GM12801 (cell line): Measurements from ENCODE around the gene BCL6.

Source experiments
- TF ChIP-seq, protein P1 (sequence below): IDR thresholded peaks from one replicate; pipeline ENCODE4 v1.5.1; 2011; ENCODE audit warnings: control low read depth; ENCODE audit not compliant: insufficient read length; ENCODE audit errors: extremely low read depth

The BCL6 gene

DNA sequence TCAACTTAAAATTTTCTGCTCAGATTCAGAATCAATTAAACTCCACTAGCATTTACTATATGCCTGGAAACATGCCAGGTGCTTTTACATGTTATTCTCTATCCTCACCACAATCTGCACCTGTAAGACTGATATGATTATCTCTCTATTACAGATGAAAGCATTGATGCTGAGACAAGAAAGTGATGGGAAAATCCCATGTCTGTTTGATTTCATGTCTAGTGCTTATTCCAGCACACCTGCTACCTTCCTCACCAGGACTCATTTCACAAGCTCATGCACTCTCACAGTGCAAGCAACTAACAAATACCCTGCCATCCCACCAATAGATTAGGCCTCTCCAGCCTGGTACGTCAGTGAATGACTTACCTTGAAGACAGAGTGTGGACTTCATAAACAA, 25.0 kb upstream of the BCL6 start:
- TF ChIP-seq, protein P1, sequence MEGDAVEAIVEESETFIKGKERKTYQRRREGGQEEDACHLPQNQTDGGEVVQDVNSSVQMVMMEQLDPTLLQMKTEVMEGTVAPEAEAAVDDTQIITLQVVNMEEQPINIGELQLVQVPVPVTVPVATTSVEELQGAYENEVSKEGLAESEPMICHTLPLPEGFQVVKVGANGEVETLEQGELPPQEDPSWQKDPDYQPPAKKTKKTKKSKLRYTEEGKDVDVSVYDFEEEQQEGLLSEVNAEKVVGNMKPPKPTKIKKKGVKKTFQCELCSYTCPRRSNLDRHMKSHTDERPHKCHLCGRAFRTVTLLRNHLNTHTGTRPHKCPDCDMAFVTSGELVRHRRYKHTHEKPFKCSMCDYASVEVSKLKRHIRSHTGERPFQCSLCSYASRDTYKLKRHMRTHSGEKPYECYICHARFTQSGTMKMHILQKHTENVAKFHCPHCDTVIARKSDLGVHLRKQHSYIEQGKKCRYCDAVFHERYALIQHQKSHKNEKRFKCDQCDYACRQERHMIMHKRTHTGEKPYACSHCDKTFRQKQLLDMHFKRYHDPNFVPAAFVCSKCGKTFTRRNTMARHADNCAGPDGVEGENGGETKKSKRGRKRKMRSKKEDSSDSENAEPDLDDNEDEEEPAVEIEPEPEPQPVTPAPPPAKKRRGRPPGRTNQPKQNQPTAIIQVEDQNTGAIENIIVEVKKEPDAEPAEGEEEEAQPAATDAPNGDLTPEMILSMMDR = no peak

DNA sequence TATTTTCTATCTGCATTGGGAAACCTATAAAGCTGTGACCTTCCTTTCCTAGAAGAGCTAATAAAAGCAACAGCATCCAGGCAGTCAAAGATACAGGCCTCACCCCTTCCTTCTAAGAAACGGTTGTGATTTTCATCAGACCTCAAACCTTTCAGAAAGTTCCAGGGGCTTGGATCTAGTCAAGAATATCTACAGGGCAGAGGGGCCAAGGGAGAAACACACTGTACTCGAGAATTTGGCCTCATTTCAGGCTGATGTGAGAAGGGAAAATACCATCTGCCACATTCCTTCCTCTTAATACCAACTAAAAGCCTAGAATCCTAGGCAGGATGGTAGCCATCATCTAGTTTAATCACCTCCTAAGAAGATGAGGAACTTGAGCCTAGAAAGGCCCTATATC, 24.5 kb upstream of the BCL6 start:
- TF ChIP-seq, protein P1 = no peak

DNA sequence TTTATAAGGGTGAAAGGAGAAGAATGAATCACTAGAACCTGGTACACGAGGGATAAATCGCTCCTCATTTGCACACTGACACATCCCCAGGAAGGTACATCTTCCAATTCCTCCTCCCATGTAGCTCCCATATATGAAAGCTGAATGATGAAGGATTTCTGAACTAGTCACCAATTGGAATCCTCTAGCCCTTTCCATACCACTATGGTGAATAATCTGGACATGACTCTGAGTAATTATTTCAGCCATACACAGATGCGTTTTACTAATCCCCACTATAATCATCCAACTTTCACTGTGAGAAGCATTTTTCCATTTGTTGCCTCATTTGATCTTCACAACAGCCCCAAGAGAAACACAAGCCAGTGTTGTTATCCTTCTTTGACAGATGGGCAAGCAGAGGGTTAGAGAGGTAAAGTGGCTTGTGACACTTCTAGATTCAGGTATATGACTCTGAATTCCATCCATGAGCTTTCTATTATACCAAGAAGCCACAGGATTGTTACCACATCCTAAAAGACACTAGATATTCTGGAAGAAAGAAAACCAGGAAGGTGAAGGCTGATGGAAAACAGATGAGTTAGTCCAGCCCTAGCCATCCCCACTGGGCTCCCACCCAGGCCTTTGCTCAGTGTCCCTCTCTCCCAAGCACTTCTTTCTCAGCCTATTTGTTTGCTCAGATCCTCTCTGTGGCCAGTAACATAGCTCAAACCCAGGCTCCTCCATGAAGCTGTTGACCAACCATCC, 22.2 kb upstream of the BCL6 start:
- TF ChIP-seq, protein P1 = no peak

DNA sequence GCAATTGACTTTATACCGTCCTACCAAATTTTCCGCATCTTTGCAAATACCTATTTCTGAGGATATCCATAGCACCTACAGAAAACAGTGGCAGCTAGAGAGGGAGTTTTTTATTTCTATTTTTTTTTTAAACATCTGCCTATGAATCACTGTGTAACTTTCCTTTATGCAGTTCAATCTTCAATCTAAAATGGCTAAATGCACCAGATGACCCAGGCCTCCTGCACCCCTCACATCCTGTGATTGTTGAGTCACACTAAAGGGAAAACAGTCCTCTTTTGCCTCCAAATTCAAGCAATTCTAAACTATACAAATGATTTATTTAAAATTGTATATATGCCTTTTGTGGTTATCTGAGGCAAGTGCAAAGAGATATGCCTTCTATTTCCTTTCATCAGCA, 20.1 kb upstream of the BCL6 start:
- TF ChIP-seq, protein P1 = no peak

DNA sequence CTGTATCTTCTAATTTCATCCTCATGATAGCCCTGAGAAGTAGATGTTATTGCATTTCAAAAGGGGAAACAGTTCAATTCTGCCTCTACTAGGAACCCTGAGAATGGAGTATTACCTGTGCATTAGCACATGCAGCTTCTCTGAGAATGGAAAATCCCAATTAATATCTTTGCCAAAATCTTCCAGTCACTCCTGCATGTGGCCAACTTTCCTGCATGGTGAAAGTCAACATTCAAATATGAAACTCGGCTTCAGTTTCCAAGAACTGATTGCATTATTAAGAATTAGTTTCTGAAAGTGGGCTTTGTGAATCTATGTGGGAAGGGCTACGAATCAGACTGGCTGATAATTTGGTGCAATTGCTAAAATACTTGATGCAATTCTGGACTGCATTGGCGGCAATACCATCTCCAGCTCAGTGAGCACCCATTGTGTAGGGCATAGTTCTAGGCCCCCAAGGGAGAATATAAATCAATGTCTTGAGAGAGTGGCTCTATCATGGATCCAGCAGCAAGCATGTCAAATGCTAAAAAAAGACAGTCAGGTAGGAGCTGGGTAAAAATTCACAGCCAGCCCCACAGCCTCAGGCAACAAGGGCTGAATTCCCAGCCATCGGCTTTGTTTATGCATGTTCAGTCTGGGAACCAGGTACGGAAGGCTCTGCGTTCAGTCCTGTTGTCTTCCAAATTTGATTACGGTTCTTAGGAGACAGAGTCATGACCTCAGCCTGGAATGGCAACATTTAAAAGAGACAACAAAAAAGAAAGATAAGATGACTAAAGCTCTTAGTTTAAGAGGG, 18.8 kb upstream of the BCL6 start:
- TF ChIP-seq, protein P1 = no peak

DNA sequence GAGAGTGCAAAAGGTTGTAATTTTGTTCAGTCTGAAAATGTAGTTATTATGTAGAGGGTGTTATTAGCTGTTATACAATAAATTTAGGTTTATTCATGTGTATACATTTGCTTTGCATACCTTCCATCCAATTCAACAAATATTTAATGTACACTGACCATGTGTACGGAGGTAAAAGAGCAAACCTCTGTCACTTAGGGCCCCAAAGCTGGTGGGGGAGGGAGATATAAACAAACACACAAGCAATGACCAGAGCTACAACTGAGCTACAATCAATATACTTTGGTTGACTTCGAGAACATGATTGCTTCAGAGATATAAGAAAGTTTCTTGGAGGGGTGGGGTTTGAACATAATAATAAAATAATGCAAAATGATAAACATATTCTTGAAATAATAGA, 17.5 kb upstream of the BCL6 start:
- TF ChIP-seq, protein P1 = no peak

DNA sequence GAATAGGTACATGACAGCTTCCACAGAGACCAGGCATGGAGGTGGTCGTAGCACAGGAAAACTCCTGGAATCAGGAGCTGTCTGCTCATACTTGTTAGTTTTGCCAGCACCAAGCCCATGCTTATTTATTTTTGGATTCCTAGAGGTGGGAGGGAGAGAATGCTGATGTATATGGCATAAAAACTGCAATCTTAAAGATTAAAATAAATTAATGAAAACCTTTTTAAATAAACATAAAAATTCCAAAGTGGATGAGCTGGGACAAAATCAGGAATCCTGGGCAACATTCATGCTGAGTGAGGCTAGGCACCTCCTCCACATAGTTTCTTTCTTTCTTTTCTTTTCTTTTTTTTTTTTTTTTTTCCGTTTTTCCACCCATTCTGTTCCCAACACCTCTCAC, 14.3 kb upstream of the BCL6 start:
- TF ChIP-seq, protein P1 = no peak
